GM21367 (cell line): ENCODE data around the gene NOP9.

ENCODE experiments used
- ATAC-seq: cut with Tn5 transposase; IDR thresholded peaks from one replicate; pipeline ENCODE4 v1.9.1; 2021; ENCODE audit not compliant: unreplicated experiment

NOP9 gene

GRCh38 chr14:24307575-24308341 is 8.1 kb downstream of the NOP9 start, which contains the start of gene CIDEB:
CIDEB (minus strand) TSS chr14:24307977; CDS start chr14:24307858, 119 bp downstream.
- ATAC-seq, result no peak

- ATAC-seq, result no peak
These were observed 8.9 kb downstream of the NOP9 start for GRCh38 chr14:24308342-24309124.

- ATAC-seq, result no peak
These were observed 10.1 kb downstream of the NOP9 start, which contains the start of gene LTB4R2 for GRCh38 chr14:24309538-24310264. LTB4R2 (plus strand) TSS chr14:24310140; CDS start chr14:24310665, 525 bp downstream.

GRCh38 chr14:24310265-24310645 is 10.6 kb downstream of the NOP9 start:
- no peak for ATAC-seq

- peak; percentile 54 for ATAC-seq
These were observed 11.3 kb downstream of the NOP9 start, which contains the start of gene LTB4R for GRCh38 chr14:24310646-24311604. LTB4R (plus strand) TSS chr14:24311502; CDS start chr14:24315652, 4,150 bp downstream.

GRCh38 chr14:24311837-24312615 is 12.4 kb downstream of the NOP9 start:
- ATAC-seq, result no peak

GRCh38 chr14:24312736-24313507 is 13.3 kb downstream of the NOP9 start:
- no peak for ATAC-seq

- ATAC-seq, result no peak
These were observed 14.3 kb downstream of the NOP9 start for GRCh38 chr14:24313913-24314312.

- ATAC-seq, result no peak
These were observed 14.9 kb downstream of the NOP9 start for GRCh38 chr14:24314377-24315193.

- ATAC-seq, result no peak
These were observed 15.7 kb downstream of the NOP9 start for GRCh38 chr14:24315243-24315806.

- no peak for ATAC-seq
These were observed 16.4 kb downstream of the NOP9 start for GRCh38 chr14:24315807-24316596.

- ATAC-seq, result no peak
These were observed 16.9 kb downstream of the NOP9 start for GRCh38 chr14:24316597-24316950.

- no peak for ATAC-seq
These were observed 17.7 kb downstream of the NOP9 start for GRCh38 chr14:24317141-24317928.

GRCh38 chr14:24321212-24321975 is 21.7 kb downstream of the NOP9 start:
- no peak for ATAC-seq

- no peak for ATAC-seq
These were observed 23.0 kb downstream of the NOP9 start for GRCh38 chr14:24322672-24323071.
